Measurements from ENCODE around the gene NDUFAF8. TPM values are rescaled to one million over a fixed set of nuclear protein-coding genes. Genes with fewer than 3 reads are reported as not detected.
"Not testable (repeated sequence)": the region's sequence is repeated elsewhere in the genome, so short reads cannot be mapped to it uniquely, and the experiment has no call there.

NDUFAF8 gene
- total RNA-seq, 2 donors from 2014 or later, result 27.8 to 33.7 TPM

DNA sequence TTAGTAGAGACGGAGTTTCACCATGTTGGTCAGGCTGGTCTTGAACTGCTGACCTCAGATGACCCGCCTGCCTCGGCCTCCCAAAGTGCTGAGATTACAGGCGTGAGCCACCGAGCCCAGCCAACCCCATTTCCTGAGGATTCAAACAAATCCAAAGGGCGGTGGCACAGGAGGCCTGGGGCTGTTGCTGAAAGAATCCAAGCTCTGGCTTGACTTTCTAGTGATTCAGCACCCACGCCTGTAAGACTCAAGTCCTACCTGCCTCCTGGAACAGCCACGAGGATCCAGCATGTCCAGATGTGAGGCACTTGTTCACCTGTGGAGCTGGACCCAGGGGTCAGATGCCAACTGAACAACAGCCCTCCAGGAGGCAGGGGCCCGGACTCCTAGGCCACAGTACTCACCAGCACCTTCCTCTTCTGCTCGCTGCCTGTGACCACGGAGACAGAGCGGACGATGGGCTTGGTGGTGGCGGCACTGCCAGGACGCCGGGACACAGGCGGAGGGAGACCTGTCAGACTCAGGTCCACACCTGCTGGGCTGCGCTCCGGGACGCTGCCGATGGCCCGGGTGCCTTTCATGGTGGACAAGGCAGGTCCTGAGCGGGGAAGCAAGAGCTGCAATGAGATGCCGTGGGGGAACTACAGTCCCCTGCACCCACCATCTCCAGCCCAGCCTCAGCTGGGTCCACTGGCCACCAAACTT, 19.5 kb upstream of the NDUFAF8 start:
- no peak for DNase-seq (ENCODE audit: low spot score)
- intact Hi-C loops (cut with DNase I), result no loop called here

DNA sequence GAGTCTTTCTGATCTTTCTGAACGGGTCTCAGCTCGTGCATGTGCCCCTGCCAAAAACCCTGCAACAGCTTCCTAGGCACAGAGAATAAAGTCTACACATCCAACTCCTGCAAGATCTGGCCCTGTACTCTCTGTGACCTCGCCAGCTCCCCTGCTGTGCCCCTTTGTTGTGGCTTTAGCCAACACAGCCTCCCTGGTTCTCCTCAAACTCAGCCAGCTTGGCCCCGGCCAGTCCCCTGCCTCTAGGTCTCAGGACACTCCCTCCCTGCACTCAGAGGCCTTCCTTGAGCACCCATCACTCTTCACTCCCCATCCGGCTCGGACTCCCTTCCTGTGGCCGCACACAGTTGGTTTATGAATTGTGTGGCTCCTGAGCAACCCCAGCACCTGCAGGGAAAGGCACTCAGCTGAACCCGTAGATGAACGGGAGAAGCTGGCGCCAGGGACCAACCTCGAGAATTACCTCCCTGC, 17.7 kb upstream of the NDUFAF8 start:
- no peak for DNase-seq (ENCODE audit: low spot score)
- intact Hi-C loops (cut with DNase I), result no loop called here

DNA sequence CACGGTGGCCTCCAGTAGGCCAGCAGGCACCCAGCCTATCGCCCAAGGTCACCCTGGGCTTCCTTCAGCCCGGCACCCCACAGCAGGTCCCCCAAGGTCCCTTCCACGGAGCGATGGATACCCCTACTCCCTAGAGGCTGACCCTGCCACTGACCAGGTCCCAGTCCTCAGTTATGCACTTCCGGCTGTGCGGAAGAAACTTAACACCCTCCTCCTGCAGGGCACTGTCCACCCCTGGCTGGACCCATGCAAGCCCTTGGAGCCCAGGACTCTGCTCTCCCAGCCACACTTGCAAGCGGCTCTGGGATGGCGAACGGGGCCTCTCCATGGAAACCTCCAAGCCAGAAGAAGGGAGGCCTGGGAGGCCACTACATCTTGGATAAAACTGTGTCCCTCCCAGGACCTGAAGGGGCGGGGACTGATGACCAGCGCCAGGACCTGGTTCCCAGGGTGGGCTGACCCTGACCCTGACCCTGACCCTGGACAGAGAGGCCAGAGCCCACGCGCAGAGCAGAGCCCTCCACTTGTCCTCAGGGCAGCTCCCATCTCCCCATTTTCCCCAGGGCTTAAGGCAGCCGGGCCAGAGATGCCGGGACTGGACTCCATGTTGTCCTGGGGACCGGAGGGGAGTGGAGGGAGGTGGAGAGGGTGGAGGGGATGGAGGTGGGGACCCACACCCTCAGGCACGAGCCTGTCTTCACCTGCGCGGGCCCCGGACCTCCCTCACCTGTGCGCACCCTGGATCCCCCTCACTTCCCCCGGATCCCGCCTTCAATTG, 17.1 kb upstream of the NDUFAF8 start:
- DNase-seq (ENCODE audit: low spot score), result no peak
- intact Hi-C loops (cut with DNase I), result no loop called here

DNA sequence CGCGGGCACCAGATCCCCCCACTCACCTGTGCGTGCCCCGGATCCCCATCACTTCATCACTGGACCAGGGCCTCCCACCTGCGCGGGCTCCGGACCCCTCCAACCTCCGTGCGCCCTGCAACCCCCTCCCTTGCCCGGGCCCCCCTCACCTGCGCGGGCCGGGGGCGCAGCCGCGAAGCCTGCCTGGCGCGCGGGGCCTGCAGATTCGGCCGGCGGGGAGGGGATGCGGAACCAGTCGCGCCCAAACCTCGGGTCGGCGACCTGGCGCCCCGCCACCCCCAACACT, 16.6 kb upstream of the NDUFAF8 start:
- DNase-seq (ENCODE audit: low spot score), result no peak
- intact Hi-C loops (cut with DNase I), result no loop called here

DNA sequence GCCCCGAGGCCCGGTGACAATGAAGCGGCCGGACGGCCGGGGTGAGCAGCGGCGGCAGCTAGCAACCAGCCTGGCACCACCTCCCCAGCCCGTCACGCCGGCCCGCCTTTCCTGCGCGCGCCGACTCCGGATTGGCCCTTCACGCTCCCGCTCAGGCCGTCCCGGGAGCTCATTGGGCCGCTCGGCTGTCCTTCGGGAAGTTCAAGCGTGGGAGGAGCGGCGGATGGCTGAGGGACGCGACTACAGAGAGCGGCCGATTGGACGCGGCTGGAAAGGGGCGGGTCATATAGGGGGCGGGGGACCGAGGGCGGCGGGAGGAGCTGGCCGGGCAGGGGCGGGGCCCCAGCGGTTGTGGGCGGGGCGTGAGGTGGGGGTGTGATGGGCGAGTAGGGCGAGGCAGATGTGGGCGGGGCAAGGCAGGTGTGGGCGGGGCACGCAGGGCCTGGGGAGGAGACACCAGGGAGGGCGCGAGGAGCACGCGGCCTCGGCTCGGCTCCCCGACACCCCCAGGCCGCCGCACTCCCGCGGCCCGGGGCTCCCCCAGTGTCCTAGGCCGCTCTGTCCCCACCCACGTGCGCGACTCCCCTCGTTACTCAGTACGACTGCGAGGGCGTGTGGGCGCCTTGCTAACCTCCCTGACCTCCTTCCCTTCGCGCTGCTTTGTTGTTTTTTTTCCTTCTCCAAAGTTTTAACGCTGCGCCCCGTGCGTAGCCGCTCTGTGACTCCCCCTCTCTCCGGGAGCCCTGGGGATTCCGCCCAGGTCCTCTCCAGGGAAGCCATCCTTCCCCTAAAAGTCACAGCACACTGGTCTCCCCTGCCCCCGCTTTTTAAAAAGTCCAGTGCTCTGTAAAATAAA, 16.0 kb upstream of the NDUFAF8 start, which contains the start of gene CEP131:
Gene CEP131 (minus strand): TSS at position 60 of the 856 bp plus-strand sequence. CDS start 2,909 bp downstream, outside the sequence.
- peak; percentile 100 for DNase-seq (ENCODE audit: low spot score)
- intact Hi-C loops (cut with DNase I), result no loop called here

DNA sequence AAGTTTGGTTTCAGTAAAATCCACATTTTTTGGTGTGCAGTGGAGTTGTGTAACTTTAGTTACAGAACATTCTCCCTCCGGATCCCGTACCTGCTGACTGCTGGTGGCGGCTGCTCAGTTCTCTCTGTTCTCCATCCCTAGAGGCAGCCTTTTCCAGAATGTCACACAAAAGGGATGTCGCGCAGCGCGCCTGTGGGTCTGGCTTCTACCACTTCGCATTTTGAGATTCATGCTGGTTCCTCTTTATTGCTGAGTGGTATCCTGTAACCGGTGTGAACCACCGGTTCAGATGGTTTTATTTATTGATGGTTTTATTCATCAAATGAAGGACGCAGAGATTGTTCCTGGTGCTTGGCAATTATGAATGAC, 15.4 kb upstream of the NDUFAF8 start:
- DNase-seq (ENCODE audit: low spot score), result no peak
- intact Hi-C loops (cut with DNase I), result no loop called here

DNA sequence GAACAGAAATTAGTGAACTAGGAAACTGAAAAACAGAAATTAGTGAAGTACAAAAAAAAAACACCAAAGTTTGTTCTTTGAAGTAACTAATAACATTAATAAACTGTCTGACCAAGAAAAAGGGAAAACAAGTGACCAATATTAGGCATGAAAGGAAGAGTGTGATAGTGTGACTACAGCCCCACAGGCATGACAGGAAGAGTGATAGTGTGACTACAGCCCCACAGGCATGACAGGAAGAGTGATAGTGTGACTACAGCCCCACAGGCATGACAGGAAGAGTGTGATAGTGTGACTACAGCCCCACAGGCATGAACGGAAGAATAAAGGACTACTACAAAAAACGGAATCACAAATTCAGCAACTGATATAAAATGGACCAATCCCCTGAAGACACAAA, 11.5 kb upstream of the NDUFAF8 start:
- DNase-seq (ENCODE audit: low spot score); intact Hi-C loops (cut with DNase I): not testable (repeated sequence)

DNA sequence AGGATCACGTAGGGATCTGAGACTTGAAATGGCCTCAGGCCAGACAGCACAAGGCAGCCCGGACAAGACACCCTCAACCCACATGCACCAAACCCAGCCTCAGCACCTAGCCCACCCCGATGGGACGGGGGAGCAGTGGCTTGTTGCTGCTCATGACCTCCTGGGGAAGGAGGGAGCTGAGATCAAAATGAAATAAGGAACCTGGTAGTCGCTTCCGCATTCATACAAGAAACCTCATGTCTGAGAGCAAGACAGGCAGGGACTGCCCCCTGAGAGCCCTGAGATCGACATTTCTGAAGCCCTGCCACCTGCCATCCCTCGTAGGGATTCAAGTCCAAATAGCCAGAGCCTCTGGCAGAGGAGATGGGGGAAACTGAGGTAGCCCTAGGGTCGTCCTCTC, 10.7 kb upstream of the NDUFAF8 start:
- intact Hi-C loops (cut with DNase I), result no loop called here
- DNase-seq (ENCODE audit: low spot score), result no peak

DNA sequence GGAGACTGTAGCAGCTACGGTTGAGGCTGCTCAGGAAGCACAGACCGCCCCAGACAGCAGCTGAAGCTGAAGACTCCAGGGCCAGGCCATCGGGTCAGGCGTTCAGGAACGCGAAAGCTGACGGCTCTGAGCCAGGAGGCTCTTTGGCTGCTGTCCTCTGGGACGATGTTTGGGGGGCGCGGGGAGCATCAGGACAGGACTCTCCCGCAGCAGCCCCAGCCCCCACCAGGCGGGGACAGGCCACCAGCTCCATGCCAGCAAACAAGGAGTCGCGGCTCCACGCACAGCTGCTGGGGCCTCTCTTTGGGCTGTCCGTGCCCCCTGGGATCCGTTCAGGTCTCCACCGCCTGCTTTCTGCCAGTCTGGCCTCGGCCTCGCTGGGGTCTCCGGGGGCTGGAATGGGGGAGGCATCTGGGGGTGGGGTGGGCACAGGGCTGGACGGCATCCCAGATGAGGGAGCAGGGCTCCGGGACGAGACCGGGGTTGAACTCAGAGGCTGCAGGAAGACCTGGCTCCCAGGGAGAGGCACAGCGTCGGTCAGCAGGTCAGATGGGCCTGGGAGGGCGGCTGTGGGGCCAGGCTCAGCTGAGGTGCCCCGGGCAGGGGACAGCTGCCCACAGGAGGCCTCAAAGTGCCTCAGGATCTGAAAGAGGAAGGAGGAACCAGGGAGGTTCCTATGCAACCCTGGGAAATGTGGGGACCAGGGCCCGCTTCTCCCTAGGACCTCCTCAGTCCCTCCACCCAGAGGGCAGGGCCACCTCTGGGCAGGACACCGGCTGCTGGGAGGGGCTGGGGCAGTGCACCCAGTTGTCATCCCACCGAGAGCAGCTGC, 10.1 kb upstream of the NDUFAF8 start:
- intact Hi-C loops (cut with DNase I), result no loop called here
- DNase-seq (ENCODE audit: low spot score), result no peak

DNA sequence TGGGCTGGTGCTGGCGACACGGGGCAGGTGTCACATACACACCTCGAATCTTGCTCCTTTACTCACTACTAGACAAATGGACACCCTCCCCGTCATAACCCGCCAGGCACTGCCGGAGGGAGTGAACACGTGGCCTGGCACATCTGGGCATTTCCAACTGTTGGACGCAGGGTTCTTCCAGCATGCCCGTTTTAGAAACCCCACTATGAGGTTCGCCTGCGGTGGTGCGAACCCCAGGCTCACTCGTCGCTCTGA, 9.5 kb upstream of the NDUFAF8 start:
- DNase-seq (ENCODE audit: low spot score), result no peak
- intact Hi-C loops (cut with DNase I), result no loop called here

DNA sequence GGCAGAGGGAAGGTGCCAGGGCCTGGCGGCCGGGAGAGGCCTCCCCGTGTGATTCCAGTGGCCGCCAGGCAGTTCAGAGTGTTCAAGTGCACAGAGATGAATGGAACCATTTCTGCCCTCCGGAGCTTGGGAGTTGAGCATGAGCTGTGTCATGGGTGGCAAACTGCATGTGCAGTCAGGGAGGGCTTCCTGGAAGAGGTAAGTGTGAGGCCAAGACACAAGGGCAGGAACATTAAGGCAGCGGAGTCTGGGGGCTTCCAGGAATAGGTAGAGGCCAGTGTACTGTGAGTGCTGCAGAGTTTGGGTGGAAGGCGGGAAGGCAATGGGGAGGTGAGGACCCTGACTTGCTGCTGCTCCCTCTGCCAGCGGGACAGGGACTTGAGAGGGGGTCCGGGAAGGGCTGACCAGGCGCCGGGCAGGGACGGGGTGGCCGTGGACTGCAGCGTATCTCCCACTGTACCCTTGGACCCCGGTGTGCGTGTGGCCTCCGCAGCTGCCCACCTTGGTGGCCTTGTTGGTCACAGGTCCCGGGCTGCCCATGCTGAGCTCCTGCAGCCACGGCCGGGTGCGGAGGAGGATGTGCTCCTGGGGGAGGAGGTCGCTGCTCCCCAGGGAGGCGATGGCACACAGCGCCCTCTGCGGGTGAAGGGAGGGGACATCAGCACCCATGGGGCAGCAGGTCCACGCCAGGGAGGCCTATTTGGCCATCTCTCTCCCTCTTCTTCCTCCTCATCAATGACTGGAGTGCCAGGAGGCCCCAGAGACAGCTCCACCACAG, 8.9 kb upstream of the NDUFAF8 start:
- intact Hi-C loops (cut with DNase I), result no loop called here
- no peak for DNase-seq (ENCODE audit: low spot score)

DNA sequence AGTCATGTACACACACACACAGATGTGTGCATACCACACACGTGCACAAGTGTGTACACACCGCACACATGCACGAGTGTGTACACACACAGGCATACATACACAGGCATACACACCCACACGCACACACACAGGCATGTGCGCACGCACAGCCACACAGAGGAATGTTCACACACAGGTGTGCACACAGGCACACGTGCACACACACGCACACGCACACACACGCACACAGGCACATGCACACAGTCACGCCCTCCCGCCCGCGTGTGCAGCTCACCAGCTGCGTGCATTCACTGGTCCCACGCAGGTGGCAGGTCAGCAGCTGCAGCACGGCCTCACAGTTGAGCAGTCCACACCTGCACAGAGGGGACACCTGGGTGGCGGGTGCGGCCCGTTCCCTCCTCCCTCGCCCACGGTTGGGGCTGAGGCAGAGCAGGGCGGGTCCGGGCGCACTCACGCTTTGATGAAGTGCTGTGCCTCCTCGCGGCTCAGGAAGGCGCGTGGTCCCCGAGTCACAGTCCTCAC, 7.9 kb upstream of the NDUFAF8 start:
- DNase-seq (ENCODE audit: low spot score), result no peak
- intact Hi-C loops (cut with DNase I), result no loop called here

DNA sequence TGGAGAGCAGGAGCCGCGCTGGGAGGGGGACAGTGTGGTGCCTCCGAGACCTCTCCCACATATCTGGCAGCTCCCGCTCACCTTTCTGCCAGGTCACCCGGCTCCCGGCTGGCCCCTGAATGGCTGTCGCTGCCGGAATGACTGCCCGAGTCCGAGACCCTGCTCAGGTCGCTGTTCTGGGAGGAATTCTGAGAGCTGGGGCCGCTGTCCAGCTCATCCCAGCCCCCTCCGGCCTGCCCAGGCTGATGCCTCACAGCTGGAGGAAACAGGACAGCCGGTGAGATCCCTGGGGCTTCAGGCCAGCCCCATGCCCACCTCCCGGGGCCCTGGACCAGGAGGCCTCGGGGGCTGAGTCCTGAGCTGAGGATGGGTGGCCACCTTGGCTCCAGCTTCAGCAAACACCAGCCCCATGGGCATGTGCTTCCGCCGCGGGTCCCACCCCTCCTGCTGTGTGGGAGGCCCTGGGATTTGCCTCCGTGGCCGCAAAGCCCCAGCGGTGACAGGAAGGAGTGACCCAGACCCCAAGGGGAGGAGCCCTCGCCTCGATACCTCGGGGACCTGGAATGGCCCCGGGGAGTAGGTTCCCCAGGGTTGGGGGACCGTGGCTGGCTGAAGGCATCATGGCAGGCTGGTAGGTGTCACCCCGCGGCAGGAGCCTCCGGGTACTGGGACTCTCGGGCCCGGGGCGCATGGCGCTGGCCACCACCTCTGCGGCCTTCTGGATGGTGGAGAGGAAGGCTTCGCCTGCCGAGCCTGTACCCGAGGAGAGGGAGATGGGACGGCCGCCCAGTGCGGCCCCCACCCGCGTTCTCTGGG, 7.1 kb upstream of the NDUFAF8 start:
- intact Hi-C loops (cut with DNase I), result no loop called here
- no peak for DNase-seq (ENCODE audit: low spot score)

DNA sequence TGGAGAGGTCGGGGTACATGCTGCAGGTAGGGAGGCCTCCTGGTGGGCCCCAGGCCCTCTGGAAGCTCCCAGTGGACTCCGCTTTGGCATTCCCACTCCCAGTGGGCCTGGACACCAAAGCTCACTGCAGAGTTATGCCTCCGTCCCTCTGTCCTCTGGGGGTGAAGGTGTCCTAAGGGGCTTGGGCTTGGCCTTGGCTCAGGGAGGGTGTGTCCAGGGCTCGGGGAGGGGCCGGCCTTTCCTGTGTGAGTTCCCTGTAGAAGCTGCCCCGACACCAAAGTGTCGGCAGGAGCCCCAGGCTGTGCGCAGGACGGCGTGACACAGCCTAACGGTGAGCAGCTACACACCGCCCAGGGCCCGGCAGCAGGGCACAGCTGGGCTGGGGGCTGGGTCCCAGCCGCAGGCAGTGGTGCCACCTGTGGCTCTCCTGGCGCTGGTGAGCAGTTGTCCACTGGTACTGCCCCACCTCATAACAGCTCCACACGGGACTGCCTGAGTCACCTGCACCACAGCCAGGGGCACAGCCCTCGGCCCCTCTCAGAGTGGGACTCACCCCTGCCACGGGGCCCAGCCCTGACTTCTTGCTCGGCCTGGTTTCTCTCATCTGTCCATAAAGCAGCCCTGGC, 6.4 kb upstream of the NDUFAF8 start:
- DNase-seq (ENCODE audit: low spot score), result no peak
- intact Hi-C loops (cut with DNase I), result no loop called here

DNA sequence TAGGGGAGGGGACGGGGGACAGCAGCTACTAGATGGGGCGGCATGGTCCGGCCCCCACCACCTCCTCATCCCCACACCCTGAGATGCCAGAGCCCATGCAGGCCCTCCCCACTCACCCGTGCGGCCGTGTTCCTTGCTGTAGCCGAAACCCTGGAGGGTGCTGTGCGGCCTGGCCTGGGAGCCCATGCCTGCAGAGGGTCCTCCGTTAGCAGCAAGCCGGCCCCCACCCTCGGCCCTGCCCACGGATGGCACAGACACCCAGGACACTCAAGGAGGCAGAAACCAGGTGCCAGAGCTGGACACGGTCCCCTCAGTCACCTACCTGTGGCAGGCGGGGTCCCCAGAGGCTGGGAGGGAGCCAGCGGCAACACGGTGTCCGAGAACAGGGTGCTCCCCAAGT, 5.8 kb upstream of the NDUFAF8 start:
- intact Hi-C loops (cut with DNase I), result no loop called here
- DNase-seq (ENCODE audit: low spot score), result no peak

DNA sequence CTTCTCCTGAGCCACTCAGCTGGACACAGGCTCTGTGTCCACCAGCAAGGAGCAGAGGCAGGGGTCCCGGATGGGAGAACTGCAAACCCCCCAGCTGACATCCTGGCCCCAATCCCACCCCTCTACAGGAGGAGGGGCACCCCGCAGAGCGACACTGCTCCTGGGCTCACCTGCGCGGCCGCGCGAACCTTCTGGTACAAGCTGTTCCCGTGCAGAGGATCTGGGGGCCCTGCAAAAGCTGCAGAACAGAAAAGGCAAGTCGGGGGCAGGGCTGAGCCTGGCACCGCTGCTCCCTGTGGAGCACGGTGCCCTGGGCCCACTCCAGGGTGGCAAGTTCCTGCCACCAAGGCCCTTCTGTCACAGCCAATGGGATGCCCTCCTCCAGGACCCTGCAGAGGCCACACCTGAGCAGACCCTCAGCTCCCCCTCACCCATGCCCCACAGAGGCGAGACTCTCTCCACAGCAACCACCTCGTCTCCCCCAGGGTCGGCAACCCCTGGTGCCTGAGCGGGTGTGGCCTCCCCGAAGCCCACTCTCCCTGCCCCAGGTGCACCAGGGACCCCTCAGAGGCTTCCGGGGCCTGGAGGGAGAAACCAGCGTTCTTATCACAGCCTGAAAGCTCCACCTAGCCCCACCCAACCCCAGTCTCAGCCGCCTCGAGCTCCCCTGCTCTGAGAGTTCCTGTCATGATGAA, 5.2 kb upstream of the NDUFAF8 start:
- no peak for DNase-seq (ENCODE audit: low spot score)
- intact Hi-C loops (cut with DNase I), result no loop called here

DNA sequence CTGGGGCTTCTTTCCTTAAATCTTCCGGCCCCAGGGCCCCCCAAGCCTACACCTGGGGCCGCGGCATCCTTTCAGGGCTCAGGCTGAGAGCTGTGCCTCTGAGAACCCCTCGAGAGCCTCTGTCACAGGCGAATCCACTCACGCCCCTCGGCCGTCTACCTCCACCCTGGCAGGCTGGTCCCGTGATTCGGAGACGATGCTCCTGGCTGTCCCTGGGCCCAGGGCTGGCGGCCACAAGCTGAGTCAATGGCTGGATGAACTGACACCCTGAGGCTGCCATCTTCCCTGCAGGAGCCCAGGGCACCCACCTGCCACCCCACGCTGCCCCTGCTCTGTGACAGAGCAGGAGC, 4.6 kb upstream of the NDUFAF8 start:
- intact Hi-C loops (cut with DNase I), result no loop called here
- no peak for DNase-seq (ENCODE audit: low spot score)

Data from posterior vena cava (tissue), 2 donors.